GM12878 (cell line): ENCODE results near the gene ICA1. TPM values are rescaled to one million over a fixed set of nuclear protein-coding genes. Genes with fewer than 3 reads are reported as not detected.

Experiments used
- BMI1 ChIP-seq: fragments of 450-650 bp; IDR thresholded peaks from 2 replicates; pipeline ENCODE4 v1.6.1; 2016; ENCODE audit warnings: mild to moderate bottlenecking, moderate library complexity, borderline replicate concordance
- CEBPZ ChIP-seq: fragments of 150-350 bp; IDR thresholded peaks from 2 replicates; pipeline ENCODE4 v1.6.1; 2016; ENCODE audit warnings: low read depth, low read length
- ESRRA ChIP-seq: IDR thresholded peaks from 2 replicates; pipeline ENCODE4 v1.6.1; 2012; ENCODE audit warnings: mild to moderate bottlenecking, low read length, improper control_type of control experiment
- EZH2 ChIP-seq: IDR thresholded peaks from 2 replicates; pipeline ENCODE4 v1.6.1; 2012; ENCODE audit warnings: low read depth, mild to moderate bottlenecking, control low read depth, inconsistent platforms, low read length, borderline replicate concordance; ENCODE audit not compliant: control insufficient read depth
- FOXK2 ChIP-seq: fragments of 450-650 bp; IDR thresholded peaks from 2 replicates; pipeline ENCODE4 v1.6.1; 2017; ENCODE audit warnings: mild to moderate bottlenecking, moderate library complexity
- IKZF1 ChIP-seq: fragments of 450-650 bp; conservative IDR thresholded peaks from 2 replicates; pipeline ENCODE4 v1.6.1; 2017; ENCODE audit warnings: antibody characterized with exemption, mild to moderate bottlenecking
- MEF2B ChIP-seq: fragments of 450-650 bp; IDR thresholded peaks from 2 replicates; pipeline ENCODE4 v1.6.1; 2018; ENCODE audit warnings: mild to moderate bottlenecking, moderate library complexity; ENCODE audit not compliant: partially characterized antibody, poor library complexity, severe bottlenecking
- MTA2 ChIP-seq: fragments of 450-650 bp; IDR thresholded peaks from 2 replicates; pipeline ENCODE4 v1.6.1; 2016; ENCODE audit warnings: low read depth, mild to moderate bottlenecking, moderate library complexity
- MTA3 ChIP-seq: IDR thresholded peaks from 2 replicates; pipeline ENCODE4 v1.6.1; 2012; ENCODE audit warnings: low read length, inconsistent platforms, borderline replicate concordance
- NKRF ChIP-seq: fragments of 450-650 bp; conservative IDR thresholded peaks from 2 replicates; pipeline ENCODE4 v1.6.1; 2017; ENCODE audit warnings: mild to moderate bottlenecking, moderate library complexity
- RAD21 ChIP-seq: IDR thresholded peaks from 2 replicates; pipeline ENCODE4 v1.6.1; 2011; ENCODE audit warnings: mild to moderate bottlenecking, low read depth, low read length, moderate library complexity; ENCODE audit not compliant: insufficient read depth
- SMAD1 ChIP-seq: fragments of 450-650 bp; IDR thresholded peaks from 2 replicates; pipeline ENCODE4 v1.6.1; 2018; ENCODE audit warnings: mild to moderate bottlenecking, low read depth; ENCODE audit not compliant: partially characterized antibody
- SP1 ChIP-seq: IDR thresholded peaks from one replicate; pipeline ENCODE4 v1.6.1; 2011; ENCODE audit warnings: low read depth, low read length
- STAT3 ChIP-seq: IDR thresholded peaks from 2 replicates; pipeline ENCODE4 v1.6.1; 2011; ENCODE audit warnings: low read depth, low read length, improper control_type of control experiment
- TCF7 ChIP-seq: IDR thresholded peaks from 2 replicates; pipeline ENCODE4 v1.6.1; 2014; ENCODE audit warnings: antibody characterized with exemption, borderline replicate concordance
- USF2 ChIP-seq: IDR thresholded peaks from 2 replicates; pipeline ENCODE4 v1.6.1; 2011; ENCODE audit warnings: low read depth, low read length, improper control_type of control experiment, borderline replicate concordance
- ZNF217 ChIP-seq: fragments of 450-650 bp; IDR thresholded peaks from 2 replicates; pipeline ENCODE4 v1.6.1; 2017; ENCODE audit warnings: antibody characterized with exemption, mild to moderate bottlenecking
- ZNF687 ChIP-seq: fragments of 450-650 bp; IDR thresholded peaks from 2 replicates; pipeline ENCODE4 v1.6.1; 2017; ENCODE audit warnings: mild to moderate bottlenecking, moderate library complexity
- polyA plus RNA-seq, 11 experiments: library from polyadenylated mRNA; depleted of rRNA in 4 of 11; unstranded in 6 of 11; stranded (reverse) in 5 of 11; fragments of >200 nt; fragmentation: Nextera tagmentation in 4 of 11; fragmentation: Illumina TruSeq in 1 of 11; extraction: Ambion mirVana in 4 of 11; extraction: Trizol in 1 of 11; gene quantifications; 1 replicate in 1 of 11; 2 replicates in 10 of 11; pipeline versions ENCODE4 v1.2.1 to v1.2.3, GENCODE V29; 2011 to 2016; ENCODE audit warnings: inconsistent platforms in 2 of 11, missing spikeins in 2 of 11, low read depth in 1 of 11
- total RNA-seq, 4 experiments: library from RNA; depleted of rRNA in 3 of 4; stranded (reverse); fragments of >200 nt in 3 of 4; fragmentation: Illumina TruSeq in 1 of 4; extraction: Trizol in 1 of 4; gene quantifications; 2 replicates each; pipeline versions ENCODE4 v1.2.1 to v1.2.3, GENCODE V29; 2013 to 2021

ICA1 gene
- total and polyA plus RNA-seq, 10 of the 15 experiments (the other 5 are each of a cell fraction or from before 2014, with no cell fraction given) = 1.3 to 35.1 (median 3.3) TPM

GRCh38 chr7:8121243-8121642 lies 140.7 kb downstream of the ICA1 start (continued):
- TF ChIP-seq MTA2 = no peak
- no peak for TF ChIP-seq NKRF
- no peak for TF ChIP-seq ZNF217
- TF ChIP-seq USF2 = no peak
- TF ChIP-seq SP1 = no peak
- no peak for TF ChIP-seq FOXK2
- TF ChIP-seq IKZF1 = 0 out of 2 replicates have a peak, but pooled peaks have one; percentile 22
- TF ChIP-seq STAT3 = no peak
- peak; percentile 76 for TF ChIP-seq BMI1
- TF ChIP-seq EZH2 = no peak
- no peak for TF ChIP-seq TCF7
- TF ChIP-seq MTA3 = no peak
- TF ChIP-seq ZNF687 = peak; percentile 26; the same call in 1 of the 2 replicates
- TF ChIP-seq SMAD1 = no peak
- no peak for TF ChIP-seq RAD21
- TF ChIP-seq CEBPZ = no peak
- peak; percentile 17 for TF ChIP-seq MEF2B
- TF ChIP-seq ESRRA = no peak
